Activated CD8-positive, alpha-beta memory T cell treated with anti-CD3 and anti-CD28 coated beads for 4 hours (primary cell): ENCODE results near the gene TFE3.

Experiments used
- DNase-seq, 2 donors: peaks; one replicate each; pipeline ENCODE4 v3.0.0-alpha.2; 2020; ENCODE audit warnings: low read depth in 2 of 2

TFE3 gene

GRCh38 chrX:49043220-49043986 is at the start of gene TFE3:
Gene TFE3, minus strand, starts transcription at chrX:49043357. Its CDS starts 131 bp downstream, at chrX:49043226.
- peak; percentile 86 to 95 for DNase-seq

GRCh38 chrX:49089553-49089952 is 46.4 kb upstream of the TFE3 start:
- no peak for DNase-seq

GRCh38 chrX:49082271-49082871 is 39.2 kb upstream of the TFE3 start:
- DNase-seq = no peak

GRCh38 chrX:49079489-49080428 is 36.6 kb upstream of the TFE3 start, which contains the start of gene WDR45:
Gene WDR45, minus strand, starts transcription at chrX:49079887. Its CDS starts 1,792 bp downstream, at chrX:49078095.
- DNase-seq = peak; percentile 54 to 58

- no peak for DNase-seq
These were observed 34.8 kb upstream of the TFE3 start for GRCh38 chrX:49077941-49078340.

GRCh38 chrX:49075347-49075746 is 32.2 kb upstream of the TFE3 start:
- DNase-seq = no peak

- peak; percentile 74 to 82 for DNase-seq
These were observed 30.7 kb upstream of the TFE3 start, which contains the start of gene PRAF2 for GRCh38 chrX:49073601-49074575. Gene PRAF2, minus strand, starts transcription at chrX:49074002. Its CDS starts 15 bp downstream, at chrX:49073987.

- DNase-seq = no peak
These were observed 29.5 kb upstream of the TFE3 start for GRCh38 chrX:49072712-49073095.

- no peak for DNase-seq
These were observed 28.9 kb upstream of the TFE3 start for GRCh38 chrX:49071877-49072711.

GRCh38 chrX:49070988-49071387 is 27.8 kb upstream of the TFE3 start:
- no peak for DNase-seq

- no peak for DNase-seq
These were observed 25.9 kb upstream of the TFE3 start for GRCh38 chrX:49069038-49069437.

- no peak for DNase-seq
These were observed 24.3 kb upstream of the TFE3 start for GRCh38 chrX:49067285-49068120.

- DNase-seq = no peak
These were observed 23.5 kb upstream of the TFE3 start for GRCh38 chrX:49066690-49067089.

GRCh38 chrX:49066278-49066677 is 23.1 kb upstream of the TFE3 start:
- no peak for DNase-seq

GRCh38 chrX:49064735-49065134 is 21.6 kb upstream of the TFE3 start:
- no peak for DNase-seq

- no peak for DNase-seq
These were observed 21.1 kb upstream of the TFE3 start for GRCh38 chrX:49064303-49064702.

GRCh38 chrX:49063715-49064114 is 20.6 kb upstream of the TFE3 start:
- no peak for DNase-seq

GRCh38 chrX:49061916-49062315 is 18.8 kb upstream of the TFE3 start:
- no peak for DNase-seq

GRCh38 chrX:49061490-49061889 is 18.3 kb upstream of the TFE3 start:
- no peak for DNase-seq
